Neural crest cell (in vitro differentiated cells): Measurements from ENCODE around the gene ANKRD62. TPM values are rescaled to one million over a fixed set of nuclear protein-coding genes. Genes with fewer than 3 reads are reported as not detected.
A peak's percentile ranks its signal among the peaks of the same experiment; 100 is the strongest.
"Not testable (repeated sequence)": the region's sequence is repeated elsewhere in the genome, so short reads cannot be mapped to it uniquely, and the experiment has no call there.

Source experiments
- DNase-seq: peaks from one replicate; pipeline ENCODE4 v3.0.0; 2021; ENCODE audit warnings: low read depth, mixed read lengths, low spot score
- H3K27ac Mint-ChIP-seq: one replicate; pipeline ENCODE4 v1.8.0; 2021; ENCODE audit warnings: mild to moderate bottlenecking, mixed read lengths; ENCODE audit not compliant: unreplicated experiment
- H3K27me3 Mint-ChIP-seq: 2 replicates; pipeline ENCODE4 v1.8.0; 2021; ENCODE audit warnings: low read depth, mild to moderate bottlenecking, mixed read lengths
- H3K36me3 Mint-ChIP-seq: 2 replicates; pipeline ENCODE4 v1.8.0; 2021; ENCODE audit warnings: low read depth, mild to moderate bottlenecking, mixed read lengths
- H3K4me1 Mint-ChIP-seq: 2 replicates; pipeline ENCODE4 v1.8.0; 2021; ENCODE audit warnings: mixed read lengths
- H3K4me3 Mint-ChIP-seq: one replicate; pipeline ENCODE4 v1.8.0; 2021; ENCODE audit warnings: mild to moderate bottlenecking, mixed read lengths
- H3K9me3 Mint-ChIP-seq: 2 replicates; pipeline ENCODE4 v1.8.0; 2021; ENCODE audit warnings: mixed read lengths
- CTCF ChIP-seq: fragments of 200-600 bp; sonication (generic); conservative IDR thresholded peaks from 2 replicates; pipeline ENCODE4 v1.5.0; 2021; ENCODE audit warnings: antibody characterized with exemption, mild to moderate bottlenecking
- total RNA-seq: library from RNA; stranded (reverse); gene quantifications from 2 replicates; pipeline ENCODE4 v1.2.1, GENCODE V29; 2021

Gene ANKRD62
- total RNA-seq, 1 donor from 2014 or later = not detected

GRCh38 chr18:12062974-12063373 lies 30.7 kb upstream of the ANKRD62 start:
- DNase-seq = no peak
- Mint-ChIP-seq H3K27ac (no peak overlapping the region), H3K4me1 (no peaks in the 10 kb centered on the region), H3K36me3 (no peaks in the 10 kb centered on the region), H3K27me3 (no peaks in the 10 kb centered on the region), H3K9me3 (no peaks in the 10 kb centered on the region), H3K4me3 (no peak overlapping the region)
- no peak for TF ChIP-seq CTCF

- H3K4me1 Mint-ChIP-seq = no peaks in the 10 kb centered on the region
- H3K27me3 Mint-ChIP-seq = no peaks in the 10 kb centered on the region
- no peak overlapping the region for H3K4me3 Mint-ChIP-seq
- no peaks in the 10 kb centered on the region for H3K9me3 Mint-ChIP-seq
- H3K36me3 Mint-ChIP-seq = no peaks in the 10 kb centered on the region
- no peak for TF ChIP-seq CTCF
- no peak for DNase-seq
- peak overlapping the region; percentile 52 for H3K27ac Mint-ChIP-seq
These were observed 29.4 kb upstream of the ANKRD62 start for GRCh38 chr18:12064086-12064763.

- TF ChIP-seq CTCF = no peak
- H3K4me3 Mint-ChIP-seq = no peak overlapping the region
These were observed 28.2 kb upstream of the ANKRD62 start for GRCh38 chr18:12065397-12065796.

GRCh38 chr18:12066910-12067511 lies 26.6 kb upstream of the ANKRD62 start:
- Mint-ChIP-seq H3K27me3 (no peaks in the 10 kb centered on the region), H3K36me3 (no peaks in the 10 kb centered on the region), H3K4me1 (no peaks in the 10 kb centered on the region), H3K9me3 (no peaks in the 10 kb centered on the region), H3K4me3 (no peak overlapping the region), H3K27ac (no peak overlapping the region)
- no peak for DNase-seq
- TF ChIP-seq CTCF = no peak

More at GRCh38 chr18:12065397-12065796, 28.2 kb upstream of the ANKRD62 start:
- Mint-ChIP-seq H3K9me3 (no peaks in the 10 kb centered on the region), H3K27ac (no peak overlapping the region), H3K36me3 (no peaks in the 10 kb centered on the region), H3K4me1 (no peaks in the 10 kb centered on the region), H3K27me3 (no peaks in the 10 kb centered on the region)
- no peak for DNase-seq

GRCh38 chr18:12067671-12068070 lies 26.0 kb upstream of the ANKRD62 start:
- DNase-seq = no peak
- Mint-ChIP-seq H3K9me3 (no peaks in the 10 kb centered on the region), H3K27me3 (no peaks in the 10 kb centered on the region), H3K27ac (no peak overlapping the region), H3K4me3 (no peak overlapping the region), H3K4me1 (no peaks in the 10 kb centered on the region), H3K36me3 (no peaks in the 10 kb centered on the region)
- no peak for TF ChIP-seq CTCF

- H3K27ac Mint-ChIP-seq, H3K4me3 Mint-ChIP-seq, DNase-seq, H3K9me3 Mint-ChIP-seq, H3K36me3 Mint-ChIP-seq, H3K27me3 Mint-ChIP-seq, H3K4me1 Mint-ChIP-seq: not testable (repeated sequence)
These were observed 25.2 kb upstream of the ANKRD62 start for GRCh38 chr18:12068316-12068949.
